Lung (tissue), 12 donors: Measurements from ENCODE around the gene RGS16. TPM values are rescaled to one million over a fixed set of nuclear protein-coding genes. Genes with fewer than 3 reads are reported as not detected.

Source experiments
- ATAC-seq: fragments of 200-7000 bp; cut with Tn5 transposase; one replicate; pipeline ENCODE4 v1.9.1; 2020; ENCODE audit warnings: moderate number of reproducible peaks; ENCODE audit not compliant: insufficient read depth, low FRiP score
- DNase-seq, 3 donors: peaks; one replicate each; pipeline ENCODE4 v3.0.0-alpha.2; 2013 to 2017
- H3K27ac ChIP-seq, 2 donors: one replicate each; pipeline ENCODE4 v1.5.1; 2013; ENCODE audit warnings: mild to moderate bottlenecking in 2 of 2, moderate library complexity in 2 of 2, control low read depth in 1 of 2, inconsistent platforms in 1 of 2, low read depth in 1 of 2, low read length in 1 of 2
- H3K27me3 ChIP-seq, 3 donors: one replicate each; pipeline ENCODE4 v1.5.1; 2013; ENCODE audit warnings: low read length in 2 of 3; ENCODE audit not compliant: control insufficient read depth in 3 of 3, insufficient read depth in 3 of 3
- H3K36me3 ChIP-seq, 4 donors: one replicate each; pipeline ENCODE4 v1.5.1; 2013; ENCODE audit warnings: low read length in 4 of 4, mild to moderate bottlenecking in 1 of 4, moderate library complexity in 1 of 4; ENCODE audit not compliant: control insufficient read depth in 4 of 4, insufficient read depth in 4 of 4
- H3K4me1 ChIP-seq, 5 donors: one replicate each; pipeline ENCODE4 v1.5.1; 2013; ENCODE audit warnings: low read length in 5 of 5, mild to moderate bottlenecking in 2 of 5, moderate library complexity in 1 of 5; ENCODE audit not compliant: control insufficient read depth in 5 of 5, insufficient read depth in 5 of 5
- H3K4me3 ChIP-seq: one replicate; pipeline ENCODE4 v1.5.1; 2013; ENCODE audit warnings: mild to moderate bottlenecking, control low read depth, moderate library complexity
- H3K9ac ChIP-seq, 2 donors: one replicate each; pipeline ENCODE4 v1.5.1; 2013; ENCODE audit warnings: low read length in 2 of 2, control low read depth in 1 of 2; ENCODE audit not compliant: insufficient read depth in 1 of 2
- H3K9me3 ChIP-seq, 4 donors: one replicate each; pipeline ENCODE4 v1.5.1; 2013; ENCODE audit warnings: low read length in 3 of 4, mild to moderate bottlenecking in 1 of 4, moderate library complexity in 1 of 4; ENCODE audit not compliant: control insufficient read depth in 4 of 4, insufficient read depth in 3 of 4
- CTCF ChIP-seq: IDR thresholded peaks from 2 replicates; pipeline ENCODE4 v1.5.1; 2012; ENCODE audit warnings: mild to moderate bottlenecking; ENCODE audit errors: control extremely low read depth, extremely low read depth
- whole genome bisulfite sequencing, 2 donors: extraction: QIAGEN DNeasy Blood & Tissue Kit; methylation state at CpG; one replicate each; pipeline ENCODE4 v1.1.7; 2013; 5-methylcytosine and 5-hydroxymethylcytosine counted together
- polyA plus RNA-seq, 2 donors: library from polyadenylated mRNA; stranded (reverse); fragments of 200-250 nt; gene quantifications; one replicate each; pipeline ENCODE4 v1.2.1, GENCODE V29; 2013
- total RNA-seq, 2 donors: library from RNA; depleted of rRNA in 1 of 2; stranded (reverse); fragments of >200 nt in 1 of 2; gene quantifications; one replicate each; pipeline ENCODE4 v1.2.1, GENCODE V29; 2014 to 2021
- donor health status: control.
- donor health status: control.
- donor health status: Bipolar disorder and iron deficiency.
- donor health status: healthy.
- donor health status: DM: yes; HTN: yes; CAD: no.

The RGS16 gene
- total and polyA plus RNA-seq, 4 donors = 12.3 to 26.6 (median 15.0) TPM

DNA sequence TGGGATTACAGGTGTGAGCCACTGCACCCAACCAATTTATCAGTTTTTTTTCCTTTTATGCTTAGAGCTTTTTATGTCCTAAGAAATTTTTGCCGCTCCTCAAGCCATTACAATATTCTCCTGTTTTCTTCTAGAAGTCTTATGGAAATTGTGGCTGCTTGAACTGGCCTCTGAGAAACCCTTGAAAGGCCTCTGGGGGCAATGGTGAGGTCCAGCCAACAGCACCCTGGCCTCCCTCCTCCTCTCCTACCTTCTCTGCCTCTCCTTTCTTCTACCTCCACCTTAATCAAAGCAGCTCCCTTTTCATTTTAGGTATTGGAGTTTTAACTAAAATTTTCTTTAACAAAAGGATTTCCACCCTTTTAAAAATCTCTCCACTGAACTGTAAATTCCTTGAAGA lies 24.5 kb upstream of the RGS16 start:
- no peaks in the 10 kb centered on the region for H3K27me3 ChIP-seq
- DNase-seq = no peak
- no peaks in the 10 kb centered on the region for H3K36me3 ChIP-seq
- no peak overlapping the region for H3K9ac ChIP-seq
- 97 to 100% methylated on average over 1 of the region's 1 CpG for WGBS, 2 donors
- ATAC-seq = no peak
- no peak for TF ChIP-seq CTCF
- peaks cover 0 to 6% (median 2%) of the 10 kb centered on the region in 5 donors for H3K4me1 ChIP-seq
- H3K27ac ChIP-seq = no peak overlapping the region
- peaks cover 0 to 1% (median 0%) of the 10 kb centered on the region in 4 donors for H3K9me3 ChIP-seq
- no peak overlapping the region for H3K4me3 ChIP-seq

GRCh38 chr1:182627622-182628021 lies 23.4 kb upstream of the RGS16 start:
- H3K4me1 ChIP-seq = peaks cover 0 to 6% (median 2%) of the 10 kb centered on the region in 5 donors
- TF ChIP-seq CTCF = no peak

DNA sequence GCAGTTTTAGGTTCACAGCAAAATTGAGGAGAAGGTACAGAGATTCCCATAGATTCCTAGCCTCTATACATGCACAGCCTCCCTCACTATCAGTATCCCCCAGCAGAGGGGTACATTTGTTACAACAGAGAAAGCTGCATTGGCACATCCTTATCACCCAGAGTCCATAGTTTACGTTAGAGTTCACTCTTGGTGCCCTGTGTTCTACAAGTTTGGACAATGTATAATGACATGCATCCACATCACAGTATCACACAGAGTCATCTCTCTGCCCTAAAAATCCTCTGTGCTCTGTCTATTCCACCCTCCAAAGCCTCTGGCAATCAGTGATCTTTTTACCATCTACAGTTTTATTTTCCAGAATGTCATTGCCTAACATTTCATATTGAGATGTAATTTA lies 22.3 kb upstream of the RGS16 start:
- peaks cover 0 to 1% (median 0%) of the 10 kb centered on the region in 4 donors for H3K9me3 ChIP-seq
- WGBS, 2 donors = 74 to 82% methylated on average over 1 of the region's 1 CpG
- no peak for ATAC-seq
- no peak overlapping the region for H3K9ac ChIP-seq
- no peak for DNase-seq
- no peaks in the 10 kb centered on the region for H3K27me3 ChIP-seq
- H3K27ac ChIP-seq = no peak overlapping the region
- H3K4me3 ChIP-seq = no peak overlapping the region
- no peaks in the 10 kb centered on the region for H3K36me3 ChIP-seq
- TF ChIP-seq CTCF = no peak
- peaks cover 0 to 6% (median 2%) of the 10 kb centered on the region in 5 donors for H3K4me1 ChIP-seq

More at GRCh38 chr1:182627622-182628021, 23.4 kb upstream of the RGS16 start:
- Histone ChIP-seq H3K36me3 (no peaks in the 10 kb centered on the region), H3K9ac (no peak overlapping the region), H3K4me3 (no peak overlapping the region), H3K27me3 (no peaks in the 10 kb centered on the region), H3K27ac (no peak overlapping the region), H3K9me3 (peaks cover 0 to 1% (median 0%) of the 10 kb centered on the region in 4 donors)
- ATAC-seq = no peak
- DNase-seq = no peak
- WGBS, 2 donors = 82 to 91% methylated on average over 2 of the region's 2 CpGs
